Measurements from ENCODE around the gene NHSL2.

DNA sequence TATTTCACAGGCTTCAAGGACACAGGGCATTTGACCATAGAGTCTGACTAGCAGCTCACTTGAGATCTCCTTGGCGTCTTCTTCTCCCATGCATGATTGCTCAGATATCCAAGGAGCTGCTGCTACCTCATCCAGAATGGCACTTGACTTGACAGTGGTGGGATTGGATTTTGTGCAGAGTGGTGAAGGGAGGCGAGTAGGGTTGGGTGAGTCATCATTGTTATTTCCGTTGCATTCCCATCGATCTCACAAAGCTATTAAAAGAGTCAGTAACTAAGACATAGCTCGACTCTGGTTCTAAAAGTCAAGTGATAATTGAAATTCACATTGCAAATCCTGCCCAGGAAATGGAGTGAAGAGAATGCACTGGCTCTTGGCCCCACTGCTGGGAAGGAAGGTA lies 27.7 kb downstream of the NHSL2 start:
- TF ChIP-seq, protein P1, sequence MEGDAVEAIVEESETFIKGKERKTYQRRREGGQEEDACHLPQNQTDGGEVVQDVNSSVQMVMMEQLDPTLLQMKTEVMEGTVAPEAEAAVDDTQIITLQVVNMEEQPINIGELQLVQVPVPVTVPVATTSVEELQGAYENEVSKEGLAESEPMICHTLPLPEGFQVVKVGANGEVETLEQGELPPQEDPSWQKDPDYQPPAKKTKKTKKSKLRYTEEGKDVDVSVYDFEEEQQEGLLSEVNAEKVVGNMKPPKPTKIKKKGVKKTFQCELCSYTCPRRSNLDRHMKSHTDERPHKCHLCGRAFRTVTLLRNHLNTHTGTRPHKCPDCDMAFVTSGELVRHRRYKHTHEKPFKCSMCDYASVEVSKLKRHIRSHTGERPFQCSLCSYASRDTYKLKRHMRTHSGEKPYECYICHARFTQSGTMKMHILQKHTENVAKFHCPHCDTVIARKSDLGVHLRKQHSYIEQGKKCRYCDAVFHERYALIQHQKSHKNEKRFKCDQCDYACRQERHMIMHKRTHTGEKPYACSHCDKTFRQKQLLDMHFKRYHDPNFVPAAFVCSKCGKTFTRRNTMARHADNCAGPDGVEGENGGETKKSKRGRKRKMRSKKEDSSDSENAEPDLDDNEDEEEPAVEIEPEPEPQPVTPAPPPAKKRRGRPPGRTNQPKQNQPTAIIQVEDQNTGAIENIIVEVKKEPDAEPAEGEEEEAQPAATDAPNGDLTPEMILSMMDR (IDR thresholded peaks at IDR 0.05) = no peak
- TF ChIP-seq POLR2A (IDR thresholded peaks at IDR 0.05) = no peak
